ENCODE results near the gene MOB3B. TPM values are rescaled to one million over a fixed set of nuclear protein-coding genes. Genes with fewer than 3 reads are reported as not detected.

Gene MOB3B
- total and polyA plus RNA-seq, 2 of the 13 experiments (the other 11 are each of a cell fraction or from before 2014, with no cell fraction given): 0.03 to 0.09 TPM

DNA sequence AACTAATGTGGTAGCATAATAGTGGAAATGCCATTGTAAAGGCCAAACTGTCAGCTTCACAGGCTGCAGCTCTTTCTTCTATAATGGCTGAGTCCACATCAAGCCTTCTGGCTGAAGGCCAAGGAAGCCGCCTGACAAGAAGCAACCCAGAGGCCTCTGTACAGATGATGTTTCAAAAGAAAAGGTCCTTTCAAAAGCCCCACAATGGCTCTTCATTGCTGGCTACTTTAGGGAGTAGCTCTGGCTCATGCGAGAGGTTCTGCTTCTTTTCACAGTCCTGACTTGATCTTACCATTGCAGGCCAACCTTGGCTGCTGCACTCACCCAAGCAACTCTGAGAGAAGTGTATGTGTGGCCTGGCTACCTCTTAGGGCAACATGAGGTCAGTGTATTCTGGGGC lies 178.2 kb downstream of the MOB3B start (continued):
- no peak for TF ChIP-seq ZSCAN30 (CRISPR knock-in tag; IDR thresholded peaks at IDR 0.05)
- no peak for TF ChIP-seq ZNF225 (CRISPR knock-in tag; IDR thresholded peaks at IDR 0.05)
- TF ChIP-seq ZBTB21 (CRISPR knock-in tag; IDR thresholded peaks at IDR 0.05): no peak
- TF ChIP-seq, protein P1, sequence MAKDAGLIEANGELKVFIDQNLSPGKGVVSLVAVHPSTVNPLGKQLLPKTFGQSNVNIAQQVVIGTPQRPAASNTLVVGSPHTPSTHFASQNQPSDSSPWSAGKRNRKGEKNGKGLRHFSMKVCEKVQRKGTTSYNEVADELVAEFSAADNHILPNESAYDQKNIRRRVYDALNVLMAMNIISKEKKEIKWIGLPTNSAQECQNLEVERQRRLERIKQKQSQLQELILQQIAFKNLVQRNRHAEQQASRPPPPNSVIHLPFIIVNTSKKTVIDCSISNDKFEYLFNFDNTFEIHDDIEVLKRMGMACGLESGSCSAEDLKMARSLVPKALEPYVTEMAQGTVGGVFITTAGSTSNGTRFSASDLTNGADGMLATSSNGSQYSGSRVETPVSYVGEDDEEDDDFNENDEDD (CRISPR knock-in tag; IDR thresholded peaks at IDR 0.05; ENCODE audit: borderline replicate concordance): no peak
- TF ChIP-seq ZNF337 (CRISPR knock-in tag; IDR thresholded peaks at IDR 0.05; ENCODE audit: borderline replicate concordance, low read depth): no peak
- TF ChIP-seq, protein P2, sequence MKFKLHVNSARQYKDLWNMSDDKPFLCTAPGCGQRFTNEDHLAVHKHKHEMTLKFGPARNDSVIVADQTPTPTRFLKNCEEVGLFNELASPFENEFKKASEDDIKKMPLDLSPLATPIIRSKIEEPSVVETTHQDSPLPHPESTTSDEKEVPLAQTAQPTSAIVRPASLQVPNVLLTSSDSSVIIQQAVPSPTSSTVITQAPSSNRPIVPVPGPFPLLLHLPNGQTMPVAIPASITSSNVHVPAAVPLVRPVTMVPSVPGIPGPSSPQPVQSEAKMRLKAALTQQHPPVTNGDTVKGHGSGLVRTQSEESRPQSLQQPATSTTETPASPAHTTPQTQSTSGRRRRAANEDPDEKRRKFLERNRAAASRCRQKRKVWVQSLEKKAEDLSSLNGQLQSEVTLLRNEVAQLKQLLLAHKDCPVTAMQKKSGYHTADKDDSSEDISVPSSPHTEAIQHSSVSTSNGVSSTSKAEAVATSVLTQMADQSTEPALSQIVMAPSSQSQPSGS (CRISPR knock-in tag; IDR thresholded peaks at IDR 0.05): no peak
- no peak for TF ChIP-seq HCFC1 (IDR thresholded peaks at IDR 0.05; ENCODE audit: low read depth, low read length)

DNA sequence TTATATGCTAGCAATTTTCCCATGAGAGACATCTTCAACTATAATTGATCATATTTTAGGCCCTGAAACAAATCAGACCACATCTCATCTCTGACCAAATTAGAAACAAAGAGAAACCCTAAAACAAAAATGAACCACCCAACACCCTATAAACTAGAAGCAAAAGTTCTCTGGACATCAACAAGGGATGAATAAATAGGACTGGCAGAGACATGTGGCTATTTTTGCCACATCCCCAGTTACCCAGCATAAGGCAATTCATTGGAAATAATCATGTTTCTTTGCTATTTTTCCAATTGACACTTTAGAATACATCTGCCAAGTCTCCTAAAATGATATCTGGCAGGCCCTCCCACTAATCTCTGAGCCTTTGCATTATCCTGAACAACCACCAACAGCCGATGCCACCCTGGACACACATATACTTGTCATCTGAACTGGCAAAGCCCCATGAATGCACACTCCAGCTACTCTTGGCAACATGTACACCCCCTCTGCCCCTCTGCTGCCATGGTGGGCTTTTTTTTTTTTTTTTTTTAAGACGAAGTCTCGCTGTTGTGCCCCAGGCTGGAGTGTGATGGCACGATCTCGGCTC lies 179.1 kb downstream of the MOB3B start:
- Histone ChIP-seq H2AFZ (ENCODE audit: low read length) (no peak overlapping the region), H3K4me3 (replicated peaks in 1 of 3; ENCODE audit: insufficient read depth in 1 of 3, low read depth in 2 of 3, low read length in 3 of 3) (no peak overlapping the region), H3K4me1 (ENCODE audit: insufficient read depth, low read length) (no peaks in the 10 kb centered on the region), H3K4me2 (ENCODE audit: low read depth, low read length) (no peak overlapping the region), H3K9me3 (ENCODE audit: low read length) (no peaks in the 10 kb centered on the region), H4K20me1 (ENCODE audit: insufficient read depth, low read length) (no peaks in the 10 kb centered on the region), H3K79me2 (ENCODE audit: insufficient read depth, low read length) (no peaks in the 10 kb centered on the region), H3K36me3 (replicated peaks in 1 of 2; ENCODE audit: control insufficient read depth in 1 of 2, insufficient read depth in 2 of 2, low read length in 2 of 2) (no peaks in the 10 kb centered on the region), H3K9ac (ENCODE audit: insufficient read depth, low read depth, low read length) (no peak overlapping the region), H3K27ac (ENCODE audit: extremely low read length, insufficient read depth, low read length) (no peak overlapping the region), H3K27me3 (ENCODE audit: control insufficient read depth in 1 of 2, insufficient read depth in 2 of 2, low read length in 2 of 2) (0 out of 5 replicates have a peak, but pooled peaks cover 0 to 2% of the 10 kb centered on the region in 2 experiments)
- POLR2A ChIA-PET: no interaction called here
- in situ Hi-C loops (cut with HindIII; ENCODE audit: extremely low pct_ligation_motif_present, low pct_unique_long_range_greater_than_20kb) (no loop called here), intact Hi-C loops (cut with micrococcal nuclease; ENCODE audit: unreplicated experiment) (no loop called here)
- FAIRE-seq (no peak), DNase-seq (ENCODE audit: low spot score) (no peak), ATAC-seq (no peak)
- BruUV-seq (replicated peaks): no TSS peak
- WGBS (ENCODE audit: low lambda C conversion rate): 44% methylated on average over 5 of the region's 5 CpGs
- CTCF ChIA-PET (ENCODE audit: low intra/inter-chr PET ratio, low total read pairs): no interaction called here
- TF ChIP-seq, protein P3, sequence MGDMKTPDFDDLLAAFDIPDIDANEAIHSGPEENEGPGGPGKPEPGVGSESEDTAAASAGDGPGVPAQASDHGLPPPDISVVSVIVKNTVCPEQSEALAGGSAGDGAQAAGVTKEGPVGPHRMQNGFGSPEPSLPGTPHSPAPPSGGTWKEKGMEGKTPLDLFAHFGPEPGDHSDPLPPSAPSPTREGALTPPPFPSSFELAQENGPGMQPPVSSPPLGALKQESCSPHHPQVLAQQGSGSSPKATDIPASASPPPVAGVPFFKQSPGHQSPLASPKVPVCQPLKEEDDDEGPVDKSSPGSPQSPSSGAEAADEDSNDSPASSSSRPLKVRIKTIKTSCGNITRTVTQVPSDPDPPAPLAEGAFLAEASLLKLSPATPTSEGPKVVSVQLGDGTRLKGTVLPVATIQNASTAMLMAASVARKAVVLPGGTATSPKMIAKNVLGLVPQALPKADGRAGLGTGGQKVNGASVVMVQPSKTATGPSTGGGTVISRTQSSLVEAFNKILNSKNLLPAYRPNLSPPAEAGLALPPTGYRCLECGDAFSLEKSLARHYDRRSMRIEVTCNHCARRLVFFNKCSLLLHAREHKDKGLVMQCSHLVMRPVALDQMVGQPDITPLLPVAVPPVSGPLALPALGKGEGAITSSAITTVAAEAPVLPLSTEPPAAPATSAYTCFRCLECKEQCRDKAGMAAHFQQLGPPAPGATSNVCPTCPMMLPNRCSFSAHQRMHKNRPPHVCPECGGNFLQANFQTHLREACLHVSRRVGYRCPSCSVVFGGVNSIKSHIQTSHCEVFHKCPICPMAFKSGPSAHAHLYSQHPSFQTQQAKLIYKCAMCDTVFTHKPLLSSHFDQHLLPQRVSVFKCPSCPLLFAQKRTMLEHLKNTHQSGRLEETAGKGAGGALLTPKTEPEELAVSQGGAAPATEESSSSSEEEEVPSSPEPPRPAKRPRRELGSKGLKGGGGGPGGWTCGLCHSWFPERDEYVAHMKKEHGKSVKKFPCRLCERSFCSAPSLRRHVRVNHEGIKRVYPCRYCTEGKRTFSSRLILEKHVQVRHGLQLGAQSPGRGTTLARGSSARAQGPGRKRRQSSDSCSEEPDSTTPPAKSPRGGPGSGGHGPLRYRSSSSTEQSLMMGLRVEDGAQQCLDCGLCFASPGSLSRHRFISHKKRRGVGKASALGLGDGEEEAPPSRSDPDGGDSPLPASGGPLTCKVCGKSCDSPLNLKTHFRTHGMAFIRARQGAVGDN (CRISPR knock-in tag; IDR thresholded peaks at IDR 0.05): no peak
- TF ChIP-seq YY1 (IDR thresholded peaks at IDR 0.05; ENCODE audit: insufficient read depth, insufficient replicate concordance, low read depth, low read length): no peak
- TF ChIP-seq ZNF615 (CRISPR knock-in tag; IDR thresholded peaks at IDR 0.05; ENCODE audit: borderline replicate concordance): no peak
- no peak for TF ChIP-seq NR2F2 (IDR thresholded peaks at IDR 0.05; ENCODE audit: borderline replicate concordance, low read depth)
- TF ChIP-seq HNRNPK (IDR thresholded peaks at IDR 0.05; ENCODE audit: low read depth, low read length, poor library complexity, severe bottlenecking): no peak
- no peak for TF ChIP-seq ZNF883 (CRISPR knock-in tag; IDR thresholded peaks at IDR 0.05; ENCODE audit: not compliant biosample characterization)

All from HepG2 (cell line).